ENCODE measurements around the gene CHD9NB. TPM values are rescaled to one million over a fixed set of nuclear protein-coding genes. Genes with fewer than 3 reads are reported as not detected.
A peak's percentile ranks its signal among the peaks of the same experiment; 100 is the strongest.

CHD9NB gene
- total and polyA plus RNA-seq, 2 of the 4 experiments (the other 2 are of a cell fraction): 0.94 to 1.1 TPM

GRCh38 chr16:53091466-53092211 lies 38.9 kb upstream of the CHD9NB start:
- BruUV-seq (replicated peaks): no TSS peak
- peak; percentile 48 for ATAC-seq (ENCODE audit: low read depth)
- peak overlapping the region; percentile 96 for H2AK9ac ChIP-seq (replicated peaks; ENCODE audit: low read depth, low read length, poor library complexity)
- H3K9me1 ChIP-seq (ENCODE audit: insufficient read depth, low read length): peaks cover 30% of the 10 kb centered on the region
- dilution Hi-C loops (cut with HindIII; ENCODE audit: low sequenced_read_pairs, unreplicated experiment): no loop called here
- no peak overlapping the region; the same call in 1 of the 2 replicates for H3K4me3 ChIP-seq (ENCODE audit: insufficient read depth, low read depth, low read length)
- peak; percentile 84 for TF ChIP-seq BHLHE40 (IDR thresholded peaks at IDR 0.05; ENCODE audit: low read depth, low read length)
- TF ChIP-seq, protein P1, sequence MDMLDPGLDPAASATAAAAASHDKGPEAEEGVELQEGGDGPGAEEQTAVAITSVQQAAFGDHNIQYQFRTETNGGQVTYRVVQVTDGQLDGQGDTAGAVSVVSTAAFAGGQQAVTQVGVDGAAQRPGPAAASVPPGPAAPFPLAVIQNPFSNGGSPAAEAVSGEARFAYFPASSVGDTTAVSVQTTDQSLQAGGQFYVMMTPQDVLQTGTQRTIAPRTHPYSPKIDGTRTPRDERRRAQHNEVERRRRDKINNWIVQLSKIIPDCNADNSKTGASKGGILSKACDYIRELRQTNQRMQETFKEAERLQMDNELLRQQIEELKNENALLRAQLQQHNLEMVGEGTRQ (IDR thresholded peaks at IDR 0.05; ENCODE audit: low read depth, low read length): peak; percentile 93
- 0 out of 2 replicates have a peak, but pooled peaks have one; percentile 14 for TF ChIP-seq FOS (IDR thresholded peaks at IDR 0.05; ENCODE audit: low read depth, low read length)
- TF ChIP-seq SMC3 (IDR thresholded peaks at IDR 0.05; ENCODE audit: low read depth, low read length): no peak
- no peak; the same call in 1 of the 2 replicates for TF ChIP-seq RAD21 (IDR thresholded peaks at IDR 0.05; ENCODE audit: low read length)
- no CpG with 5 or more reads among the region's 7 CpGs for WGBS, 2 experiments (ENCODE audit: extremely low coverage in 2 of 2, insufficient read length in 1 of 2)
- peaks cover 15 to 77% of the 10 kb centered on the region in 2 experiments; a peak in 3 of 4 replicates for H3K79me1 ChIP-seq (ENCODE audit: low read depth in 1 of 2, low read length in 2 of 2)
- H2BK120ac ChIP-seq (ENCODE audit: low read depth, low read length): peak overlapping the region; percentile 81
- no peak overlapping the region for H3K9ac ChIP-seq (ENCODE audit: low read depth, low read length)
- no peaks in the 10 kb centered on the region for H3K9me3 ChIP-seq (ENCODE audit: control insufficient read depth, insufficient read depth, low read length)
- peak overlapping the region; percentile 86 for H2AFZ ChIP-seq (replicated peaks; ENCODE audit: low read length, poor library complexity)
- no peaks in the 10 kb centered on the region for H3K36me3 ChIP-seq (ENCODE audit: control insufficient read depth, insufficient read depth, low read length)
- H3K27ac ChIP-seq (ENCODE audit: insufficient read depth, low read length): peak overlapping the region; percentile 81
- intact Hi-C loops (cut with micrococcal nuclease): loop anchor here (2.0 kb wide), 2 partner anchors 37 to 39 kb away; partner anchors contain the start of gene CHD9
- H4K20me1 ChIP-seq (ENCODE audit: insufficient read depth, low read length): no peaks in the 10 kb centered on the region; the same call in 1 of the 2 replicates
- peak; percentile 92 for DNase-seq
- H3K14ac ChIP-seq (replicated peaks; ENCODE audit: low read depth, low read length): peak overlapping the region; percentile 87
- H2BK15ac ChIP-seq (ENCODE audit: low read depth, low read length): peak overlapping the region; percentile 62; the same call in 1 of the 3 replicates
- peak overlapping the region; percentile 15 for H3K18ac ChIP-seq (ENCODE audit: low read depth, low read length)
- peak overlapping the region; percentile 19 to 87; a peak in 3 of 4 replicates for H4K8ac ChIP-seq (ENCODE audit: low read depth in 2 of 2, low read length in 2 of 2)
- H3K56ac ChIP-seq (ENCODE audit: extremely low read depth, insufficient read depth, low read length): peak overlapping the region; percentile 54
- peak overlapping the region; percentile 76 for H2BK5ac ChIP-seq (ENCODE audit: low read depth, low read length, poor library complexity, severe bottlenecking)
- in situ Hi-C loops (cut with MboI; ENCODE audit: low sequenced_read_pairs): no loop called here
- peaks cover 16% of the 10 kb centered on the region for H3K4me1 ChIP-seq (ENCODE audit: control insufficient read depth, insufficient read depth, low read length)
- H3K4ac ChIP-seq (ENCODE audit: low read depth, low read length): peak overlapping the region; percentile 90
- POLR2A ChIA-PET (ENCODE audit: unreplicated experiment): no interaction called here
- H2BK20ac ChIP-seq (ENCODE audit: low read depth, low read length): peak overlapping the region; percentile 81
- H3K4me2 ChIP-seq (ENCODE audit: low read depth, low read length): peak overlapping the region; percentile 52
- peak overlapping the region; percentile 14; the same call in 1 of the 2 replicates for H4K5ac ChIP-seq (ENCODE audit: low read depth, low read length)
- H4K91ac ChIP-seq (ENCODE audit: insufficient read depth, low read depth, low read length): peak overlapping the region; percentile 68
- H2AK5ac ChIP-seq (ENCODE audit: low read depth, low read length): peak overlapping the region; percentile 87
- CTCF ChIA-PET: interaction anchor here (0.6 to 0.7 kb wide), 2 partner anchors 13 to 34 kb away, joined by 3 read pairs; no protein-coding TSS in a partner anchor
- H3K27me3 ChIP-seq (ENCODE audit: control insufficient read depth, insufficient read depth, low read length): no peaks in the 10 kb centered on the region
- peak overlapping the region; percentile 85 for H3K23ac ChIP-seq (ENCODE audit: low read depth, low read length)

Measured in IMR-90 (cell line).